PC-3 (cell line): ENCODE data around the gene ELOVL5. TPM values are rescaled to one million over a fixed set of nuclear protein-coding genes. Genes with fewer than 3 reads are reported as not detected.
"Not testable (repeated sequence)": the region's sequence is repeated elsewhere in the genome, so short reads cannot be mapped to it uniquely, and the experiment has no call there.

Experiments
- ATAC-seq: fragments of 200-7000 bp; cut with Tn5 transposase; 2 replicates; pipeline ENCODE4 v1.9.1; 2020; ENCODE audit warnings: mild to moderate bottlenecking, moderate library complexity
- BruUV-seq: library from RNA; stranded (reverse); fragments of 400-500 nt; replicated peaks from 2 replicates; lab custom pipeline; 2021; lab: Mats Ljungman, UMichigan
- CTCF ChIA-PET: fragments of 300-600 bp; sonication (Branson Sonifier 250); formaldehyde crosslinking; loops from one replicate; lab custom pipeline; 2022; ENCODE audit warnings: antibody characterized with exemption; lab: Charles Lee
- POLR2A ChIA-PET: fragments of 300-600 bp; sonication (Branson Sonifier 250); formaldehyde crosslinking; loops from one replicate; lab custom pipeline; 2022; ENCODE audit warnings: antibody characterized with exemption; ENCODE audit not compliant: unreplicated experiment; lab: Charles Lee
- DNase-seq: peaks from one replicate; pipeline ENCODE4 v3.0.0-alpha.2; 2015
- H2AFZ ChIP-seq: fragments of 300-600 bp; sonication (generic); 2 replicates; pipeline ENCODE4 v1.6.0; 2016; ENCODE audit warnings: antibody characterized with exemption, low read length
- H3F3A ChIP-seq: fragments of 300-600 bp; sonication (generic); one replicate; pipeline ENCODE4 v1.6.0; 2017; ENCODE audit warnings: antibody characterized with exemption, low read length, control low read depth, mild to moderate bottlenecking; ENCODE audit not compliant: unreplicated experiment
- H3K27ac ChIP-seq: fragments of 300-600 bp; sonication (generic); 2 replicates; pipeline ENCODE4 v1.5.1; 2016; ENCODE audit warnings: mild to moderate bottlenecking, low read length
- H3K27me3 ChIP-seq: fragments of 300-600 bp; sonication (generic); 2 replicates; pipeline ENCODE4 v1.6.1; 2016; ENCODE audit warnings: low read length, mixed read lengths
- H3K36me3 ChIP-seq: fragments of 300-600 bp; sonication (generic); 2 replicates; pipeline ENCODE4 v1.6.1; 2016; ENCODE audit warnings: low read depth, mixed run types, low read length, mixed read lengths
- H3K4me1 ChIP-seq: fragments of 300-600 bp; sonication (generic); 2 replicates; pipeline ENCODE4 v1.5.1; 2016; ENCODE audit warnings: low read length; ENCODE audit not compliant: insufficient read depth
- H3K4me2 ChIP-seq: fragments of 300-600 bp; sonication (generic); 2 replicates; pipeline ENCODE4 v1.6.0; 2016; ENCODE audit warnings: low read length
- H3K4me3 ChIP-seq: fragments of 300-600 bp; sonication (generic); 2 replicates; pipeline ENCODE4 v1.5.1; 2016; ENCODE audit warnings: mild to moderate bottlenecking, low read length, mixed read lengths
- H3K79me2 ChIP-seq: fragments of 300-600 bp; sonication (generic); 2 replicates; pipeline ENCODE4 v1.6.1; 2017; ENCODE audit warnings: low read length, mixed read lengths
- H3K9ac ChIP-seq: fragments of 300-600 bp; sonication (generic); 2 replicates; pipeline ENCODE4 v1.6.0; 2016; ENCODE audit warnings: mild to moderate bottlenecking, low read length
- H3K9me2 ChIP-seq: fragments of 300-600 bp; sonication (generic); replicated peaks from 2 replicates; pipeline ENCODE4 v1.6.1; 2016; ENCODE audit warnings: mixed run types, low read length, mixed read lengths
- H3K9me3 ChIP-seq: fragments of 300-600 bp; sonication (generic); 2 replicates; pipeline ENCODE4 v1.6.1; 2016; ENCODE audit warnings: low read length, mixed read lengths
- H4K20me1 ChIP-seq: fragments of 300-600 bp; sonication (generic); 2 replicates; pipeline ENCODE4 v1.6.1; 2016; ENCODE audit warnings: low read length, mixed read lengths
- EZH2 ChIP-seq: fragments of 300-600 bp; sonication (generic); IDR thresholded peaks from one replicate; pipeline ENCODE4 v1.6.1; 2017; ENCODE audit warnings: antibody characterized with exemption, mild to moderate bottlenecking, low read length; ENCODE audit not compliant: unreplicated experiment
- EZH2phosphoT487 ChIP-seq: fragments of 300-600 bp; sonication (generic); IDR thresholded peaks from 2 replicates; pipeline ENCODE4 v1.6.1; 2018; ENCODE audit warnings: mild to moderate bottlenecking, antibody characterized with exemption, low read length, borderline replicate concordance
- intact Hi-C: fragments of 100-400 bp; cut with micrococcal nuclease; formaldehyde crosslinking; loops from 2 replicates; pipeline ENCODE4 v1.9.0; 2023
- total RNA-seq: library from RNA; depleted of rRNA; stranded (reverse); fragments of >200 nt; gene quantifications from 2 replicates; pipeline ENCODE4 v1.2.3, GENCODE V29; 2014
- TF ChIP-seq, protein P1 (sequence below): fragments of 300-600 bp; sonication (generic); conservative IDR thresholded peaks from 2 replicates; pipeline ENCODE4 v1.5.1; 2017; ENCODE audit warnings: antibody characterized with exemption, low read depth, mild to moderate bottlenecking, low read length

The ELOVL5 gene
- total RNA-seq, 1 experiment from 2014 or later: 62.7 TPM

DNA sequence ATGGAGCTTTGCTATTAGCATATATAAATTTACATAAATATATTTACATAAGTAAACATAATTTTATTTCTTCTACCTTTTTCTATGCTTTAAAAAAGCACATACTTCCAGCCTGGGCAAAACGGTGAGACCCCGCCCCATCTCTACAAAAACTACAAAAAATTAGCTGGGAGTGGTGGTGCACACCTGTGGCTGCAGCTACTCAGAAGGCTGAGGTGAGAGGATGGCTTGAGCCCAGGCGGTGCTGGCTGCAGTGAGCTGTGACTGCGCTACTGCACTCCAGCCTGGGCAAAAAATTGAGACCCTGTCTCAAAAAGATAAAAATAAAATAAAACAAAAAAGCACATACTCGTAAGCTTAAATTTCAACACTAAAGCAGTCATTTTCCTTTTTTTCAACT lies 30.3 kb downstream of the ELOVL5 start:
- H3F3A ChIP-seq: no peaks in the 10 kb centered on the region
- POLR2A ChIA-PET: interaction anchor here (0.6 kb wide), 1 partner anchor 355 kb away, joined by 3 read pairs; no protein-coding TSS in a partner anchor
- CTCF ChIA-PET: no interaction called here
- no peak for TF ChIP-seq EZH2
- no peak for TF ChIP-seq EZH2phosphoT487
- TF ChIP-seq, protein P1, sequence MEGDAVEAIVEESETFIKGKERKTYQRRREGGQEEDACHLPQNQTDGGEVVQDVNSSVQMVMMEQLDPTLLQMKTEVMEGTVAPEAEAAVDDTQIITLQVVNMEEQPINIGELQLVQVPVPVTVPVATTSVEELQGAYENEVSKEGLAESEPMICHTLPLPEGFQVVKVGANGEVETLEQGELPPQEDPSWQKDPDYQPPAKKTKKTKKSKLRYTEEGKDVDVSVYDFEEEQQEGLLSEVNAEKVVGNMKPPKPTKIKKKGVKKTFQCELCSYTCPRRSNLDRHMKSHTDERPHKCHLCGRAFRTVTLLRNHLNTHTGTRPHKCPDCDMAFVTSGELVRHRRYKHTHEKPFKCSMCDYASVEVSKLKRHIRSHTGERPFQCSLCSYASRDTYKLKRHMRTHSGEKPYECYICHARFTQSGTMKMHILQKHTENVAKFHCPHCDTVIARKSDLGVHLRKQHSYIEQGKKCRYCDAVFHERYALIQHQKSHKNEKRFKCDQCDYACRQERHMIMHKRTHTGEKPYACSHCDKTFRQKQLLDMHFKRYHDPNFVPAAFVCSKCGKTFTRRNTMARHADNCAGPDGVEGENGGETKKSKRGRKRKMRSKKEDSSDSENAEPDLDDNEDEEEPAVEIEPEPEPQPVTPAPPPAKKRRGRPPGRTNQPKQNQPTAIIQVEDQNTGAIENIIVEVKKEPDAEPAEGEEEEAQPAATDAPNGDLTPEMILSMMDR: no peak
- peaks cover 38% of the 10 kb centered on the region for H3K4me1 ChIP-seq
- no peak overlapping the region for H3K27ac ChIP-seq
- H3K9me2 ChIP-seq: no peaks in the 10 kb centered on the region
- no peaks in the 10 kb centered on the region for H3K9me3 ChIP-seq
- DNase-seq: no peak
- H3K4me3 ChIP-seq: no peak overlapping the region
- no peak overlapping the region for H2AFZ ChIP-seq
- 0 out of 2 replicates have a peak, but pooled peaks cover 3% of the 10 kb centered on the region for H4K20me1 ChIP-seq
- no TSS peak for BruUV-seq
- no peak overlapping the region for H3K9ac ChIP-seq
- no peaks in the 10 kb centered on the region for H3K36me3 ChIP-seq
- H3K79me2 ChIP-seq: peaks cover 91% of the 10 kb centered on the region
- ATAC-seq: no peak
- no peak overlapping the region for H3K4me2 ChIP-seq
- intact Hi-C loops: no loop called here
- no peaks in the 10 kb centered on the region for H3K27me3 ChIP-seq

- BruUV-seq: no TSS peak
Observed at GRCh38 chr6:53317861-53318260, 30.9 kb downstream of the ELOVL5 start.

GRCh38 chr6:53317299-53317698 lies 31.5 kb downstream of the ELOVL5 start:
- H3K4me1 ChIP-seq: peaks cover 27% of the 10 kb centered on the region
- H4K20me1 ChIP-seq, intact Hi-C loops: not testable (repeated sequence)

More at GRCh38 chr6:53317861-53318260, 30.9 kb downstream of the ELOVL5 start:
- Histone ChIP-seq H3K36me3 (no peaks in the 10 kb centered on the region), H3K79me2 (peaks cover 91% of the 10 kb centered on the region), H3K4me2 (no peak overlapping the region), H3F3A (no peaks in the 10 kb centered on the region), H3K9me3 (no peaks in the 10 kb centered on the region), H3K27ac (no peak overlapping the region), H3K9me2 (no peaks in the 10 kb centered on the region), H4K20me1 (0 out of 2 replicates have a peak, but pooled peaks cover 3% of the 10 kb centered on the region), H2AFZ (no peak overlapping the region), H3K27me3 (no peaks in the 10 kb centered on the region), H3K9ac (no peak overlapping the region), H3K4me3 (no peak overlapping the region), H3K4me1 (peaks cover 32% of the 10 kb centered on the region)
- ChIA-PET POLR2A (no interaction called here), CTCF (no interaction called here)
- TF ChIP-seq EZH2 (no peak), EZH2phosphoT487 (no peak)
- TF ChIP-seq, protein P1: no peak
- intact Hi-C loops: no loop called here
- DNase-seq: no peak
- no peak for ATAC-seq

More at GRCh38 chr6:53317299-53317698, 31.5 kb downstream of the ELOVL5 start:
- H3K4me3 ChIP-seq, POLR2A ChIA-PET, H3K9ac ChIP-seq, H3F3A ChIP-seq, H3K27me3 ChIP-seq, DNase-seq, H3K9me3 ChIP-seq, H2AFZ ChIP-seq, H3K27ac ChIP-seq, H3K9me2 ChIP-seq, H3K4me2 ChIP-seq, ATAC-seq, CTCF ChIA-PET, BruUV-seq, H3K36me3 ChIP-seq: not testable (repeated sequence)
- peaks cover 91% of the 10 kb centered on the region for H3K79me2 ChIP-seq
